Sigmoid colon (tissue), 7 donors: ENCODE data around the gene B3GALT6. TPM values are rescaled to one million over a fixed set of nuclear protein-coding genes. Genes with fewer than 3 reads are reported as not detected.

Experiments used
- DNase-seq: peaks from one replicate; pipeline ENCODE4 v3.0.0-alpha.2; 2019
- H3K27ac ChIP-seq, 4 donors: fragments of 200-600 bp; sonication (generic); one replicate each; pipeline ENCODE4 v1.5.1; 2016 to 2019; ENCODE audit warnings: mild to moderate bottlenecking in 1 of 4
- H3K27me3 ChIP-seq, 3 donors: fragments of 200-600 bp; sonication (generic); one replicate each; pipeline ENCODE4 v1.5.1; 2019; ENCODE audit warnings: mild to moderate bottlenecking in 1 of 3
- H3K36me3 ChIP-seq, 4 donors: fragments of 200-600 bp; sonication (generic); one replicate each; pipeline ENCODE4 v1.5.1; 2016 to 2019
- H3K4me1 ChIP-seq, 4 donors: fragments of 200-600 bp; sonication (generic); one replicate each; pipeline ENCODE4 v1.5.1; 2017 to 2019
- H3K4me3 ChIP-seq, 4 donors: fragments of 200-600 bp; sonication (generic); one replicate each; pipeline ENCODE4 v1.5.1; 2017 to 2019; ENCODE audit warnings: mild to moderate bottlenecking in 2 of 4, moderate library complexity in 1 of 4
- H3K9me3 ChIP-seq, 4 donors: fragments of 200-600 bp in 3 of 4; sonication (generic) in 3 of 4; one replicate each; pipeline versions ENCODE4 v1.5.1 to v1.6.1; 2013 to 2019
- EP300 ChIP-seq, 4 donors: sonication (generic); formaldehyde crosslinking; IDR thresholded peaks; one replicate each; pipeline ENCODE4 v1.6.1; 2017; ENCODE audit warnings: antibody characterized with exemption in 4 of 4
- POLR2A ChIP-seq, 2 donors: fragments of 450-650 bp; IDR thresholded peaks; one replicate each; pipeline ENCODE4 v1.6.1; 2016; ENCODE audit warnings: antibody characterized with exemption in 2 of 2, mild to moderate bottlenecking in 2 of 2, moderate library complexity in 2 of 2
- POLR2AphosphoS5 ChIP-seq, 4 donors: sonication (generic); formaldehyde crosslinking; IDR thresholded peaks; one replicate each; pipeline ENCODE4 v1.6.1; 2017; ENCODE audit warnings: antibody characterized with exemption in 4 of 4
- WGBS, 2 donors: extraction: QIAGEN DNeasy Blood & Tissue Kit; methylation state at CpG; one replicate each; pipeline ENCODE4 v1.1.7; 2013; 5-methylcytosine and 5-hydroxymethylcytosine counted together
- intact Hi-C: fragments of 100-400 bp; cut with DNase I; formaldehyde crosslinking; loops from one replicate; pipeline ENCODE4 v1.15.1; 2023
- polyA plus RNA-seq, 3 donors: library from polyadenylated mRNA; stranded (reverse); fragments of 200-250 nt; gene quantifications; one replicate each; pipeline ENCODE4 v1.2.3, GENCODE V29; 2013
- total RNA-seq, 4 donors: library from RNA; depleted of rRNA; stranded (reverse); fragments of >200 nt; gene quantifications; one replicate each; pipeline ENCODE4 v1.1.0, GENCODE V29; 2016
- TF ChIP-seq, protein P1 (sequence below), 4 experiments: fragments of 450-650 bp in 3 of 4; fragments of 200-600 bp in 1 of 4; IDR thresholded peaks; one replicate each; pipeline ENCODE4 v1.5.1; 2016 to 2019; ENCODE audit warnings: antibody characterized with exemption in 4 of 4, mild to moderate bottlenecking in 3 of 4, moderate library complexity in 2 of 4
- donor health status: healthy with polysubstance abuse.
- donor health status: Bipolar disorder and iron deficiency.
- donor health status: healthy.

Gene B3GALT6
- total and polyA plus RNA-seq, 7 donors, result 1.8 to 12.5 (median 9.1) TPM

DNA sequence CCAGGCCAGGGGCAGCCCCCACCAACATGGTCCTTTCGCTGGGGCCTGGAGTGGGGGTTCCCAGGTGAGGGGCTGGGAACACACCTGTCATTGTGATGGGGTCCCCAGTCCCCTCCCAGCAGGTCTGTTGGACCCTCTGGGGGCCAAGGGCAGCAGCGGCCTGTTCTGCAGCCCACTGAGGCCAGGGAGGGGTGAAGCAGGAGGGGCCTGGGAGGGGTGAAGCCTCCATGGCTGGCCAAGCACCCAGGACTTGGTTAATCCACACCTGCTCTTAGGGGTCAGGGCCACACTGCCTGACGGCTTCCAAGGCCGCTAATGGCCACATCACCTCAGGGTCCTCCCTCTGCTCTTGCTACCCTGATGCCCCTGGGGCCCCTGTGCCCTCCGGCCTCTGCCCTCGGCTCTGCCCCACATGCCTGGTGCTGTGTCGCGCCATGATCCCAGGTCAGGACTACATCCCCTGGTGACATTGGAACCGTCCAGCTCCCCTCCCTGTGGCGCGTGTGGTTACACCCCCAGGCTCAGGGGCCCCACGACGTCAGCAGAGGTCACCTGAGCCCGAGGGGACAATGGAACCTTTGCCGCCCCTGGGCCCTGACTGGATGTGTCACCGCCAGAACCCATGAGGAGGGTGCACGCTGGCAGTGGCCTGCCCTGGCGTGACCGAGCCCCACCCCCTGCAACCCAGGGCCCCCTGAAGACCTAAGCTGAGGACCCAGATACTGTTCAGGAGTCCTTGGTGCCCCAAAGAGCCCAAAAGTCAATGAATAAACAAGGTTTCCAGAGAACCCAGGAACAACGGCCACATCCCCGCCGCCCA, 32.7 kb upstream of the B3GALT6 start:
- peaks cover 0 to 10% (median 10%) of the 10 kb centered on the region in 4 donors for H3K4me1 ChIP-seq
- no peak overlapping the region for H3K4me3 ChIP-seq
- peaks cover 0 to 6% (median 4%) of the 10 kb centered on the region in 4 donors for H3K9me3 ChIP-seq
- TF ChIP-seq, protein P1, sequence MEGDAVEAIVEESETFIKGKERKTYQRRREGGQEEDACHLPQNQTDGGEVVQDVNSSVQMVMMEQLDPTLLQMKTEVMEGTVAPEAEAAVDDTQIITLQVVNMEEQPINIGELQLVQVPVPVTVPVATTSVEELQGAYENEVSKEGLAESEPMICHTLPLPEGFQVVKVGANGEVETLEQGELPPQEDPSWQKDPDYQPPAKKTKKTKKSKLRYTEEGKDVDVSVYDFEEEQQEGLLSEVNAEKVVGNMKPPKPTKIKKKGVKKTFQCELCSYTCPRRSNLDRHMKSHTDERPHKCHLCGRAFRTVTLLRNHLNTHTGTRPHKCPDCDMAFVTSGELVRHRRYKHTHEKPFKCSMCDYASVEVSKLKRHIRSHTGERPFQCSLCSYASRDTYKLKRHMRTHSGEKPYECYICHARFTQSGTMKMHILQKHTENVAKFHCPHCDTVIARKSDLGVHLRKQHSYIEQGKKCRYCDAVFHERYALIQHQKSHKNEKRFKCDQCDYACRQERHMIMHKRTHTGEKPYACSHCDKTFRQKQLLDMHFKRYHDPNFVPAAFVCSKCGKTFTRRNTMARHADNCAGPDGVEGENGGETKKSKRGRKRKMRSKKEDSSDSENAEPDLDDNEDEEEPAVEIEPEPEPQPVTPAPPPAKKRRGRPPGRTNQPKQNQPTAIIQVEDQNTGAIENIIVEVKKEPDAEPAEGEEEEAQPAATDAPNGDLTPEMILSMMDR (IDR thresholded peaks at IDR 0.05), result no peak
- no peak for TF ChIP-seq EP300 (IDR thresholded peaks at IDR 0.05)
- TF ChIP-seq POLR2AphosphoS5 (IDR thresholded peaks at IDR 0.05), result no peak
- TF ChIP-seq POLR2A (IDR thresholded peaks at IDR 0.05), result no peak
- H3K27ac ChIP-seq, result no peak overlapping the region
- DNase-seq, result no peak
- H3K36me3 ChIP-seq, result no peaks in the 10 kb centered on the region
- intact Hi-C loops, result no loop called here
- 67 to 85% methylated on average over 22 of the region's 22 CpGs for WGBS, 2 donors
- peaks cover 5 to 26% (median 8%) of the 10 kb centered on the region in 3 donors for H3K27me3 ChIP-seq

DNA sequence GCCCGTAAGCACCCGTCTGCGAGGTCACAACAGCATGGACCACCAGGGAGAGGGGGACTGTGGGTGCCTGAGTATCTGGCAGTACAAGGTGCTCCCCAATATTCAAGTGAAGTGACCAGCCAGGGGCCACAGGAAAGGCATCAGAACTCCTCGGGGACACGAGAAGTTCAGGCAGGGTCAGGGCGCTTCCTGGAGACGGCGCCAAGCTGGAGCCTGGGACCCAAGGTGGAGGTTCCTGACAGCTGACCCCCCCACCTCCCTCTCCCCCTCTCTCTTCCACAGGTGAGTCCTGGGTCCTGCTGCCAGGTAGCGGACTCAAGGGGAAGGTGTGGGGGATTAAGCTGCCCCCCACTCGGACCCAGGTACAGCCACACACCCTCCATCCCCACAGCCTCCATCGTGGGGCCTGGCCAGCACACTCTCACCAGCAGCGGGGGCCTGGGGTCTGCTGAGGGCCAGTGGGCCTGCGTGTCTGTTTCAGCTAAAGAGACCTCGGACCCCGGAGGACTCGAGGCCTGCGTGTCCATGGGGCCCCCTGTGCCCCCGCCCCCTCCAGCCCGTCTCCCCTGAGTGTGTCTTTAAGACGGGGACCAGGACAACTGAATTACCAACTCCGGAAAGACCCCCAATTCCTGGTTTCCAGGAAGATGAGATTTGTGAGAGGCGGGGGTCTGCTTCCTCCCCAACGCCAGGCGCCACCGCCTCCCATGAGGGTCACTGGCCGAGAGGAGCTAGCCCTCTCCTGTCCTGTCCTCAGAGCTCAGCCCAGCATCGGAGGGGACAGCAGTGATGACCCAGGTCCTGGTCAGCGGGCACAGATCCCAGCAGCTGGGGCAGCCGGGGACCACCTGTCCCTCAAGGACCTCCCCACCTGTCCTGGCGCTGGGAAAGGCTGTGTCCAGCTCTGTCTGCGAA, 31.8 kb upstream of the B3GALT6 start:
- WGBS, 2 donors, result 54 to 74% methylated on average over 31 of the region's 31 CpGs
- DNase-seq, result no peak
- Histone ChIP-seq H3K27ac (no peak overlapping the region), H3K27me3 (peaks cover 5 to 31% (median 10%) of the 10 kb centered on the region in 3 donors), H3K4me1 (peaks cover 0 to 10% (median 10%) of the 10 kb centered on the region in 4 donors), H3K36me3 (no peaks in the 10 kb centered on the region), H3K9me3 (peaks cover 0 to under 1% (median 0%) of the 10 kb centered on the region in 4 donors), H3K4me3 (no peak overlapping the region)
- no peak for TF ChIP-seq EP300 (IDR thresholded peaks at IDR 0.05)
- TF ChIP-seq, protein P1 (IDR thresholded peaks at IDR 0.05), result no peak
- no peak for TF ChIP-seq POLR2A (IDR thresholded peaks at IDR 0.05)
- TF ChIP-seq POLR2AphosphoS5 (IDR thresholded peaks at IDR 0.05), result no peak
- intact Hi-C loops, result no loop called here

DNA sequence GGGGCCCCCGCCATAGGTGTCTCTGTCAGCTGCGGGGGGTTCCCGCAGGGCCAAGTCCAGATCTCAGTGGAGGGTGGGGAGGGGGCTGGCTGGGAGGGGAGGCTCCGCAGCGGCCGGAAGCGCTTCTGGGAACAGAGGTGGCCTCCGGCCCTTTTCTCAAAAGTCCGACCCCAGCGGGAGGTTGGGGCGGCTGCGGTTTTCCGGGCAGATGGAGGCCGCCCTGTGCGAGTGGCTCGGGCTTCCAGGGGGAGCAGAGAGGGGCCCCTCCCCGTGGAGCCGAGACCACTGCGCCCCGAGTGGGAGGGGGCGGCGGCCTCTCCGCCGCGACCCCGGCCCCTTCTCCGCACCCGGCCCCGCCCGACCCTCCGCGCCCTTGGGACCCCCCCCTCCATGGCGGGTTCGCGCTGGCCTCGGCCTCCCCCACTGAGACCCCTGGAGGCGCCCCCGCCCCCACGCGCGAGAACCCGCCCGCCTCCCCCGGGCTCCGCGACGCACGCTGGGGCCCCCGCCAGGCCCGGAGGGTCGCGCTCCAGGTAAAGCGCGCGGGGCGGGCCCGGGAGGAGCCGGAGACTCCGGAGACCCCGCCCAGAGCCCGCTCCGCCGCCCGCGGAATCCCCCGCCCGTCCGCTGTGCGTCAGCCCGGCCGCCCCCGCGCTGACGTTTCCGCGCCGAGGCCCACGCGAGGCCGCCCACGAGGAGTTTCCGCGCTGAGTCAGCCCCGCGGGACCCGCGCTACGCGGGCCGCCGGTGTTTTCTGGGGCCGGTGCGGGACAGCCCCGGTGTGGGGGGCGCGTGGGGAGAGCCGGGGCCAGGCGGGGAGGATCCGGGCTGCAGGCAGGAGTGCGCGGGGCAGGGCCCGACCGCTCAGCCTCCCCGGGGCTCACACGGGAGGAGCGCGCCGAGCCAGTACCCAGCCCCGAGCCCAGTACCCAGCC, 30.9 kb upstream of the B3GALT6 start:
- WGBS, 2 donors, result 1% methylated on average over 109 of the region's 109 CpGs
- Histone ChIP-seq H3K27me3 (peaks cover 5 to 40% (median 18%) of the 10 kb centered on the region in 3 donors), H3K4me3 (peak overlapping the region; percentile 12 to 56 (median 50)), H3K27ac (peak overlapping the region in 1 of 4 donors; percentile 23), H3K36me3 (no peaks in the 10 kb centered on the region), H3K9me3 (no peaks in the 10 kb centered on the region), H3K4me1 (peaks cover 0 to 15% (median 15%) of the 10 kb centered on the region in 4 donors)
- no peak for DNase-seq
- TF ChIP-seq, protein P1 (IDR thresholded peaks at IDR 0.05), result no peak
- TF ChIP-seq POLR2AphosphoS5 (IDR thresholded peaks at IDR 0.05), result peak in 1 of 4 donors; percentile 29
- no peak for TF ChIP-seq EP300 (IDR thresholded peaks at IDR 0.05)
- intact Hi-C loops, result no loop called here
